ENCODE results near the gene YWHAB. TPM values are rescaled to one million over a fixed set of nuclear protein-coding genes. Genes with fewer than 3 reads are reported as not detected.

YWHAB gene
- total RNA-seq, 3 donors from 2014 or later = 125 to 155 (median 139) TPM

DNA sequence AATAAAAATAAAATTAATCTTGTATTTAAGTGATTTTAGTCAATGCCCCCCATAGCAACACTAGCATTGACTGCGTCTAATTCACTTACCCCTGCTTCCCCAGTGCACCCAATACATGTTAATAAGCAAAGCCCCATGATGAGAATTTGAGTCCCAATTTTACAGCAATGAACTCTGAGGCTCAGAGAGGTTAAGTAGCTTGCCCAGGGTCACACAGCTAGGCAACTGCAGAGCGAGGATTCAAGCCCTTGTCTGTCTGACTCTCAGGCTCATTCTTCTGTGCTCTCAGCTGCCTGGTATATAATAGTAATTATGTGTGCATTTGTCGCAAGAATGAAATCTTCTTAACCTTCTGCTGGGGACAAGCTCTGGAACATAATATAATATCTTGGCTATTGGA lies 32.8 kb downstream of the YWHAB start:
- Histone ChIP-seq H3K36me3 (no peaks in the 10 kb centered on the region), H3K27ac (no peak overlapping the region), H3K9me3 (no peaks in the 10 kb centered on the region), H3K27me3 (no peaks in the 10 kb centered on the region), H3K4me1 (no peaks in the 10 kb centered on the region), H3K4me3 (no peak overlapping the region)
- TF ChIP-seq, protein P1, sequence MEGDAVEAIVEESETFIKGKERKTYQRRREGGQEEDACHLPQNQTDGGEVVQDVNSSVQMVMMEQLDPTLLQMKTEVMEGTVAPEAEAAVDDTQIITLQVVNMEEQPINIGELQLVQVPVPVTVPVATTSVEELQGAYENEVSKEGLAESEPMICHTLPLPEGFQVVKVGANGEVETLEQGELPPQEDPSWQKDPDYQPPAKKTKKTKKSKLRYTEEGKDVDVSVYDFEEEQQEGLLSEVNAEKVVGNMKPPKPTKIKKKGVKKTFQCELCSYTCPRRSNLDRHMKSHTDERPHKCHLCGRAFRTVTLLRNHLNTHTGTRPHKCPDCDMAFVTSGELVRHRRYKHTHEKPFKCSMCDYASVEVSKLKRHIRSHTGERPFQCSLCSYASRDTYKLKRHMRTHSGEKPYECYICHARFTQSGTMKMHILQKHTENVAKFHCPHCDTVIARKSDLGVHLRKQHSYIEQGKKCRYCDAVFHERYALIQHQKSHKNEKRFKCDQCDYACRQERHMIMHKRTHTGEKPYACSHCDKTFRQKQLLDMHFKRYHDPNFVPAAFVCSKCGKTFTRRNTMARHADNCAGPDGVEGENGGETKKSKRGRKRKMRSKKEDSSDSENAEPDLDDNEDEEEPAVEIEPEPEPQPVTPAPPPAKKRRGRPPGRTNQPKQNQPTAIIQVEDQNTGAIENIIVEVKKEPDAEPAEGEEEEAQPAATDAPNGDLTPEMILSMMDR (IDR thresholded peaks at IDR 0.05) = no peak
- TF ChIP-seq POLR2AphosphoS5 (IDR thresholded peaks at IDR 0.05) = no peak
- TF ChIP-seq POLR2A (IDR thresholded peaks at IDR 0.05) = no peak
- no peak for DNase-seq (ENCODE audit: low spot score in 2 of 2)
- intact Hi-C loops (cut with DNase I; ENCODE audit: low total_unique reads) = no loop called here

DNA sequence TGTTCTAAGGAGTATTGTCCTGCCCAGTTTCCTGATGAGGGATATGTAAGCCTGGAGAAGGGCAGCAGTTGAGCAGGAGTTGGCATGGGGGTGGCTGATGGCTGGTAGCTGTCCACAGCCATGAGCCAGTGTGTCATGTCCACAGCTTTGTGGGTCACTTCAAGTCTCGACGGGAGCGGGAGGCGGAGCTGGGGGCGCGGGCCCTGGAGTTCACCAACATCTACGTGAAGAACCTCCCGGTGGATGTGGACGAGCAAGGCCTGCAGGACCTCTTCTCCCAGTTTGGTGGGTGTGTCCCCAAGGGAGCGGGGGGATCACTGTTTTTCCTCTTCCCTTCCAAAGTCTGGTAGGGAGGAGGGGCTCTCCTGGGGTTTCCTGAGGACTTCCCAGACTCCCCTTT lies 33.3 kb downstream of the YWHAB start:
- no peak overlapping the region for H3K27ac ChIP-seq
- H3K36me3 ChIP-seq = no peaks in the 10 kb centered on the region
- no peaks in the 10 kb centered on the region for H3K27me3 ChIP-seq
- TF ChIP-seq, protein P1 (IDR thresholded peaks at IDR 0.05) = no peak
- no peak for TF ChIP-seq POLR2A (IDR thresholded peaks at IDR 0.05)
- no peak for TF ChIP-seq POLR2AphosphoS5 (IDR thresholded peaks at IDR 0.05)
- DNase-seq (ENCODE audit: low spot score in 2 of 2) = no peak
- no peak overlapping the region for H3K4me3 ChIP-seq
- H3K9me3 ChIP-seq = no peaks in the 10 kb centered on the region
- intact Hi-C loops (cut with DNase I; ENCODE audit: low total_unique reads) = no loop called here
- H3K4me1 ChIP-seq = no peaks in the 10 kb centered on the region

DNA sequence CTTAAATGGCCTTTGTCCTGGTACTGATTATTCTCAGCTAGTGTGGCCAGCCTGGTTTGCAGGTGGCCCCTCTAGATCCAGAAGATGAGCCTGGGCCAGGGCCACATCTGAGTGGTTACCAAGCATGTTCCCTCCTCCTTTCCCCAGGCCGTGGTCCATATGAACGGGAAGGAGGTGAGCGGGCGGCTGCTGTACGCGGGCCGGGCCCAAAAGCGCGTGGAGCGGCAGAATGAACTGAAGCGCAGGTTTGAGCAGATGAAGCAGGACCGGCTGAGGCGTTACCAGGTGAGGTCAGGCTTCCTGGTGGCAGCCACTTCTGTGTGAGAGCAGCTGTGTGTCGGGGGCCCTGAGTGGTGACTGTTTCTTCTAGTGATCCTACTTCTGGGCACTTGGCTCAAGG lies 35.9 kb downstream of the YWHAB start:
- H3K36me3 ChIP-seq = no peaks in the 10 kb centered on the region
- intact Hi-C loops (cut with DNase I; ENCODE audit: low total_unique reads) = no loop called here
- no peaks in the 10 kb centered on the region for H3K4me1 ChIP-seq
- H3K27me3 ChIP-seq = no peaks in the 10 kb centered on the region
- H3K27ac ChIP-seq = no peak overlapping the region
- no peak overlapping the region for H3K4me3 ChIP-seq
- H3K9me3 ChIP-seq = no peaks in the 10 kb centered on the region
- DNase-seq (ENCODE audit: low spot score in 2 of 2) = no peak
- no peak for TF ChIP-seq POLR2A (IDR thresholded peaks at IDR 0.05)
- TF ChIP-seq, protein P1 (IDR thresholded peaks at IDR 0.05) = no peak
- no peak for TF ChIP-seq POLR2AphosphoS5 (IDR thresholded peaks at IDR 0.05)

DNA sequence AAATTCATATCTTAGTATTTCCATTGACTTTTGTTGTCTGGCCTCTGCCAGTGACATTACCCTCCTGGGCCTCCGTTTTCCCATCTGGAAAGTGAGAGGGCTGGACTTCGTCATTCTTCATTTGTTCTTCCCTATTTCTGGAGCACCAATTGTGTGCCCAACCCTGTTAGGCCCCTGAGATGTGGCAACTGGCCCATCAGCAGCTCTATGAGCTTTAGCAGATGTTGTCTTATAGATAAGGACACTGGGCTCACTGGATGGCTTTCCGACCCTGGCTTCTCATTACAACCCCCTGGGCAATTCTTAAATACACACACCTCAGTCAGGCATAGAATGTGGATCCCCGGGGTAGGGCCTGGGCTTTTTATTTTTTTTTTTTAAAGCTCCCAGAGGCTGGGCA lies 39.0 kb downstream of the YWHAB start:
- no peaks in the 10 kb centered on the region for H3K9me3 ChIP-seq
- DNase-seq (ENCODE audit: low spot score in 2 of 2) = no peak
- H3K36me3 ChIP-seq = no peaks in the 10 kb centered on the region
- H3K27ac ChIP-seq = no peak overlapping the region
- H3K27me3 ChIP-seq = no peaks in the 10 kb centered on the region
- H3K4me3 ChIP-seq = no peak overlapping the region
- no peaks in the 10 kb centered on the region for H3K4me1 ChIP-seq
- TF ChIP-seq POLR2AphosphoS5 (IDR thresholded peaks at IDR 0.05) = no peak
- TF ChIP-seq POLR2A (IDR thresholded peaks at IDR 0.05) = no peak
- TF ChIP-seq, protein P1 (IDR thresholded peaks at IDR 0.05) = no peak
- intact Hi-C loops (cut with DNase I; ENCODE audit: low total_unique reads) = no loop called here

DNA sequence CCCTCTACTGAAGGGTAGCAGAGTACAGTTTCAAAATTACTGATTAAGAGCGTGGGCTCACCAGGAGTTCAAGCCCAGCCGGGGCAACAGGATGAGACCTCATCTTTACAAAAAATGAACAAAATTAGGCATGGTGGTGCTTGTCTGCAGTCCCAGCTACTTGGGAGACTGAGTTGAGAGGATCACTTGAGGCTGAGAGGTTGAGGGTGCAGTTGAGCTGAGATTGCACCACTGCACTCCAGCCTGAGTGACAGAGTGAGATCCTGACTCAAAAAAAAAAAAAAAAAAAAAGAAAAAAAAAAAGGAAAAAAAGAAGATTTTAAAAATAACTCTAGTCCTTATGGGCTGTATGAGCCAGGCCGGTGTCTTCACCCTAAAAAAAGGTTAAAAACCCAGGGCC lies 43.1 kb downstream of the YWHAB start:
- TF ChIP-seq, protein P1 (IDR thresholded peaks at IDR 0.05) = no peak
- no peak for TF ChIP-seq POLR2AphosphoS5 (IDR thresholded peaks at IDR 0.05)
- no peak for TF ChIP-seq POLR2A (IDR thresholded peaks at IDR 0.05)
- no peaks in the 10 kb centered on the region for H3K36me3 ChIP-seq
- H3K27ac ChIP-seq = no peak overlapping the region
- no peaks in the 10 kb centered on the region for H3K27me3 ChIP-seq
- no peak overlapping the region for H3K4me3 ChIP-seq
- H3K9me3 ChIP-seq = no peaks in the 10 kb centered on the region
- no peaks in the 10 kb centered on the region for H3K4me1 ChIP-seq
- DNase-seq (ENCODE audit: low spot score in 2 of 2) = no peak
- intact Hi-C loops (cut with DNase I; ENCODE audit: low total_unique reads) = no loop called here
